Endothelial cell of umbilical vein (primary cell): ENCODE results near the gene C19orf25. TPM values are rescaled to one million over a fixed set of nuclear protein-coding genes. Genes with fewer than 3 reads are reported as not detected.

Experiments
- BruUV-seq: library from RNA; stranded (reverse); fragments of 400-500 nt; replicated peaks from 2 replicates; lab custom pipeline; 2021; lab: Mats Ljungman, UMichigan
- CTCF ChIA-PET: fragments of 300-600, 350-600 bp; sonication (Branson Sonifier 250); formaldehyde crosslinking; loops from one replicate; lab custom pipeline; 2021; ENCODE audit warnings: antibody characterized with exemption, inconsistent platforms; lab: Charles Lee
- POLR2A ChIA-PET: fragments of 300-600, 350-600 bp; sonication (Branson Sonifier 250); formaldehyde crosslinking; loops from one replicate; lab custom pipeline; 2021; ENCODE audit warnings: antibody characterized with exemption, inconsistent platforms; lab: Charles Lee
- DNase-seq: peaks from one replicate; pipeline ENCODE4 v3.0.0-alpha.2; 2011; ENCODE audit warnings: low read depth, low spot score
- FAIRE-seq: peaks from 2 replicates; lab custom pipeline; 2011; peaks lifted over from hg19 to GRCh38; lab: Jason Lieb, UNC
- H2AFZ ChIP-seq: 2 replicates; pipeline ENCODE4 v1.6.0; 2012; ENCODE audit warnings: low read depth, low read length, control low read depth, inconsistent platforms
- H3K27ac ChIP-seq: 2 replicates; pipeline ENCODE4 v1.5.1; 2011; ENCODE audit warnings: low read depth, mild to moderate bottlenecking, control low read depth, low read length, moderate library complexity; ENCODE audit not compliant: insufficient read depth
- H3K27me3 ChIP-seq, 2 experiments: 2 replicates each; pipeline versions ENCODE4 v1.6.0 to v1.6.1; 2011; ENCODE audit warnings: low read length in 2 of 2, mixed read lengths in 1 of 2; ENCODE audit not compliant: control insufficient read depth in 2 of 2, insufficient read depth in 2 of 2
- H3K36me3 ChIP-seq, 2 experiments: 2 replicates in 1 of 2; 3 replicates in 1 of 2; pipeline ENCODE4 v1.5.1; 2011; ENCODE audit warnings: low read length in 2 of 2, mild to moderate bottlenecking in 1 of 2, moderate library complexity in 1 of 2; ENCODE audit not compliant: control insufficient read depth in 2 of 2, insufficient read depth in 2 of 2; ENCODE audit errors: extremely low read depth in 1 of 2
- H3K4me1 ChIP-seq: 3 replicates; pipeline ENCODE4 v1.5.1; 2011; ENCODE audit warnings: mild to moderate bottlenecking, low read length; ENCODE audit not compliant: control insufficient read depth, insufficient read depth; ENCODE audit errors: extremely low read depth
- H3K4me2 ChIP-seq: 2 replicates; pipeline ENCODE4 v1.6.1; 2011; ENCODE audit warnings: low read length, control low read depth, mixed read lengths; ENCODE audit not compliant: insufficient read depth
- H3K4me3 ChIP-seq, 3 experiments: fragments of 200-600 bp in 1 of 3; sonication (generic), shearing (Covaris generic) in 1 of 3; replicated peaks in 1 of 3; 2 replicates each; pipeline ENCODE4 v1.5.1; 2011 to 2016; ENCODE audit warnings: control low read depth in 3 of 3, low read length in 3 of 3, mild to moderate bottlenecking in 2 of 3, inconsistent platforms in 1 of 3, low read depth in 1 of 3, moderate library complexity in 1 of 3; ENCODE audit not compliant: insufficient read depth in 1 of 3
- H3K79me2 ChIP-seq: 2 replicates; pipeline ENCODE4 v1.6.0; 2012; ENCODE audit warnings: low read length, inconsistent platforms; ENCODE audit not compliant: control insufficient read depth, insufficient read depth
- H3K9ac ChIP-seq: replicated peaks from 2 replicates; pipeline ENCODE3; 2011; ENCODE audit warnings: low read length, control low read depth; ENCODE audit not compliant: insufficient read depth; ENCODE audit errors: extremely low read depth
- H3K9me1 ChIP-seq: replicated peaks from 3 replicates; pipeline ENCODE4 v1.6.0; 2011; ENCODE audit warnings: mild to moderate bottlenecking, low read length; ENCODE audit not compliant: control insufficient read depth, insufficient read depth; ENCODE audit errors: extremely low read depth
- H3K9me3 ChIP-seq: replicated peaks from 2 replicates; pipeline ENCODE4 v1.5.1; 2012; ENCODE audit warnings: low read length, inconsistent platforms; ENCODE audit not compliant: control insufficient read depth, insufficient read depth
- H4K20me1 ChIP-seq: replicated peaks from 2 replicates; pipeline ENCODE3; 2011; ENCODE audit warnings: mild to moderate bottlenecking, low read length; ENCODE audit not compliant: control insufficient read depth, insufficient read depth; ENCODE audit errors: extremely low read depth
- EZH2 ChIP-seq: IDR thresholded peaks from 2 replicates; pipeline ENCODE4 v1.6.1; 2012; ENCODE audit warnings: borderline replicate concordance, low read depth, mild to moderate bottlenecking, moderate library complexity, low read length, inconsistent platforms; ENCODE audit not compliant: severe bottlenecking
- FOS ChIP-seq: IDR thresholded peaks from 2 replicates; pipeline ENCODE4 v1.6.1; 2011; ENCODE audit warnings: mild to moderate bottlenecking, low read length, moderate library complexity, borderline replicate concordance; ENCODE audit not compliant: insufficient read depth
- GATA2 ChIP-seq: IDR thresholded peaks from 2 replicates; pipeline ENCODE4 v1.7.0; 2011; ENCODE audit warnings: low read depth, mild to moderate bottlenecking, moderate library complexity, mixed read lengths, low read length; ENCODE audit not compliant: insufficient read length, insufficient read depth
- JUN ChIP-seq: IDR thresholded peaks from 2 replicates; pipeline ENCODE4 v1.6.1; 2011; ENCODE audit warnings: borderline replicate concordance, low read depth; ENCODE audit not compliant: insufficient read length, insufficient read depth
- MYC ChIP-seq: IDR thresholded peaks from one replicate; pipeline ENCODE4 v1.6.1; 2011; ENCODE audit warnings: mild to moderate bottlenecking, low read depth, low read length
- POLR2A ChIP-seq: IDR thresholded peaks from 2 replicates; pipeline ENCODE4 v1.6.1; 2012; ENCODE audit warnings: low read depth, mild to moderate bottlenecking, control low read depth, low read length
- POLR2AphosphoS5 ChIP-seq: IDR thresholded peaks from 2 replicates; pipeline ENCODE4 v1.6.1; 2012; ENCODE audit warnings: low read depth, mild to moderate bottlenecking, control low read depth, low read length, moderate library complexity; ENCODE audit not compliant: insufficient read depth
- dilution Hi-C: fragments of 300-500 bp; cut with MboI; formaldehyde crosslinking; loops from one replicate; pipeline ENCODE4 v1.15.0; 2019; ENCODE audit warnings: low sequenced_read_pairs; ENCODE audit not compliant: extremely low pct_ligation_motif_present
- intact Hi-C: fragments of 100-400 bp; cut with micrococcal nuclease; formaldehyde crosslinking; loops from one replicate; pipeline ENCODE4 v1.10.0; 2022
- polyA plus RNA-seq, 4 experiments: library from polyadenylated mRNA; depleted of rRNA in 3 of 4; stranded (reverse) in 3 of 4; unstranded in 1 of 4; fragments of >200 nt; gene quantifications; 2 replicates each; pipeline versions ENCODE4 v1.2.1 to v1.2.3, GENCODE V29; 2011 to 2012; ENCODE audit warnings: missing spikeins in 1 of 4
- total RNA-seq: library from RNA; stranded (reverse); gene quantifications from 2 replicates; pipeline ENCODE4 v1.2.3, GENCODE V29; 2021
- TF ChIP-seq, protein P1 (sequence below): IDR thresholded peaks from 2 replicates; pipeline ENCODE4 v1.6.1; 2011; ENCODE audit not compliant: insufficient read depth, insufficient read length
- TF ChIP-seq, protein P2 (sequence below), 2 donors: IDR thresholded peaks; 1 replicate in 1 of 2; 2 replicates in 1 of 2; pipeline ENCODE4 v1.5.1; 2011; ENCODE audit warnings: low read length in 2 of 2, mild to moderate bottlenecking in 2 of 2, moderate library complexity in 2 of 2, control low read depth in 1 of 2, inconsistent platforms in 1 of 2, low read depth in 1 of 2; ENCODE audit not compliant: insufficient read depth in 1 of 2; ENCODE audit errors: extremely low read depth in 1 of 2

The C19orf25 gene
- total and polyA plus RNA-seq, 2 donors (not counting 3 experiments of a cell fraction or from before 2014, with no cell fraction given): 28.0 to 34.6 TPM

DNA sequence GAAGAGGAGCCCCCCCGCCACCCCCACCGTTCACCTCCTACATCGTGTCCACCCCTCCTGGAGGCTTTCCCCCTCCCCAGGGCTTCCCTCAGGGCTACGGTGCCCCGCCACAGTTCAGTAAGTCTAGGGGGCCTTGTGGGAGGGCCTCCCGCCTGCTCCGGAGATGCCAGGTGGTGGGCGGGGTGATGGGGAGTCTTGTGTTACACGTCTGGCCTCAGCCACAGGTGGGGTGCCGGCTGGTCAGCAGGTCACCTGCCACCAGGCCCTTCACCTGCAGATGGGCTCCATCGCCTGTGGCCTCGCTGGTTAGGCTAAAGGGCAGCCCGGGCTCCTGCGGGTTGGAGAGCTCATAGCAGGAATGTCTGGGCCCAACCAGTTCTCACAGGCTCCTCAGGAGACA lies 48.8 kb downstream of the C19orf25 start:
- ChIA-PET CTCF (no interaction called here), POLR2A (no interaction called here)
- H3K4me3 ChIP-seq: no peak overlapping the region
- no peak overlapping the region for H3K4me2 ChIP-seq
- no peak for DNase-seq
- no peak overlapping the region for H2AFZ ChIP-seq
- no peaks in the 10 kb centered on the region for H3K9me1 ChIP-seq
- H3K4me1 ChIP-seq: no peaks in the 10 kb centered on the region
- H3K9me3 ChIP-seq: no peaks in the 10 kb centered on the region
- H3K36me3 ChIP-seq: peaks cover 6 to 65% of the 10 kb centered on the region in 2 experiments
- intact Hi-C loops: no loop called here
- no peaks in the 10 kb centered on the region for H4K20me1 ChIP-seq
- peaks cover 3% of the 10 kb centered on the region for H3K79me2 ChIP-seq
- H3K27ac ChIP-seq: no peak overlapping the region
- TF ChIP-seq FOS (no peak), EZH2 (no peak), JUN (no peak), POLR2A (no peak), GATA2 (no peak), MYC (no peak), POLR2AphosphoS5 (no peak)
- TF ChIP-seq, protein P1, sequence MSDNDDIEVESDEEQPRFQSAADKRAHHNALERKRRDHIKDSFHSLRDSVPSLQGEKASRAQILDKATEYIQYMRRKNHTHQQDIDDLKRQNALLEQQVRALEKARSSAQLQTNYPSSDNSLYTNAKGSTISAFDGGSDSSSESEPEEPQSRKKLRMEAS: no peak
- TF ChIP-seq, protein P2, sequence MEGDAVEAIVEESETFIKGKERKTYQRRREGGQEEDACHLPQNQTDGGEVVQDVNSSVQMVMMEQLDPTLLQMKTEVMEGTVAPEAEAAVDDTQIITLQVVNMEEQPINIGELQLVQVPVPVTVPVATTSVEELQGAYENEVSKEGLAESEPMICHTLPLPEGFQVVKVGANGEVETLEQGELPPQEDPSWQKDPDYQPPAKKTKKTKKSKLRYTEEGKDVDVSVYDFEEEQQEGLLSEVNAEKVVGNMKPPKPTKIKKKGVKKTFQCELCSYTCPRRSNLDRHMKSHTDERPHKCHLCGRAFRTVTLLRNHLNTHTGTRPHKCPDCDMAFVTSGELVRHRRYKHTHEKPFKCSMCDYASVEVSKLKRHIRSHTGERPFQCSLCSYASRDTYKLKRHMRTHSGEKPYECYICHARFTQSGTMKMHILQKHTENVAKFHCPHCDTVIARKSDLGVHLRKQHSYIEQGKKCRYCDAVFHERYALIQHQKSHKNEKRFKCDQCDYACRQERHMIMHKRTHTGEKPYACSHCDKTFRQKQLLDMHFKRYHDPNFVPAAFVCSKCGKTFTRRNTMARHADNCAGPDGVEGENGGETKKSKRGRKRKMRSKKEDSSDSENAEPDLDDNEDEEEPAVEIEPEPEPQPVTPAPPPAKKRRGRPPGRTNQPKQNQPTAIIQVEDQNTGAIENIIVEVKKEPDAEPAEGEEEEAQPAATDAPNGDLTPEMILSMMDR (IDR thresholded peaks at IDR 0.05; ENCODE audit: extremely low read depth in 1 of 2, insufficient read depth in 1 of 2, low read depth in 1 of 2, low read length in 2 of 2): no peak
- dilution Hi-C loops: no loop called here
- no TSS peak for BruUV-seq
- no peak for FAIRE-seq
- no peak overlapping the region for H3K9ac ChIP-seq
- H3K27me3 ChIP-seq: no peaks in the 10 kb centered on the region
